Measurements from ENCODE around the gene POLR1H.
A peak's percentile ranks its signal among the peaks of the same experiment; 100 is the strongest.

Gene POLR1H

DNA sequence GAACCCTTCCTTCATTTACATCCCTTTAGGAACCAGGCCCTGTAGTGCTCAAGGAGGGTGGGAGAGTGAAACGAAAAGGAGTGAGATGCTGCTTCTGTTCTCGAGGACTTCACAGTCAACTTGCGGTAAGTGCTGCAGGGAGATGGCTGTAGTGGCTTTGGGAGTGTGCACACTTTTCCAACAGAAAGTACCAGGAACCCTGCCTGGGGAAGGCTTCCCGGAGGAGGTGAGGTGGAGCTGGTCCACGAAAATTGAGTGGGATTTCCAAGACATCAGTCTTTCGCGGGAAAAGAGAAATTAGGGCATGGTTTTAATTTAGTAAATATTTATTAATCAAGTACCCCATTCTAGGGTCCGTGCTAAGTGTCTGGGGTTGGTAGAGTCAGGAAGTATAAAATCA lies 39.1 kb downstream of the POLR1H start:
- TF ChIP-seq, protein P1, sequence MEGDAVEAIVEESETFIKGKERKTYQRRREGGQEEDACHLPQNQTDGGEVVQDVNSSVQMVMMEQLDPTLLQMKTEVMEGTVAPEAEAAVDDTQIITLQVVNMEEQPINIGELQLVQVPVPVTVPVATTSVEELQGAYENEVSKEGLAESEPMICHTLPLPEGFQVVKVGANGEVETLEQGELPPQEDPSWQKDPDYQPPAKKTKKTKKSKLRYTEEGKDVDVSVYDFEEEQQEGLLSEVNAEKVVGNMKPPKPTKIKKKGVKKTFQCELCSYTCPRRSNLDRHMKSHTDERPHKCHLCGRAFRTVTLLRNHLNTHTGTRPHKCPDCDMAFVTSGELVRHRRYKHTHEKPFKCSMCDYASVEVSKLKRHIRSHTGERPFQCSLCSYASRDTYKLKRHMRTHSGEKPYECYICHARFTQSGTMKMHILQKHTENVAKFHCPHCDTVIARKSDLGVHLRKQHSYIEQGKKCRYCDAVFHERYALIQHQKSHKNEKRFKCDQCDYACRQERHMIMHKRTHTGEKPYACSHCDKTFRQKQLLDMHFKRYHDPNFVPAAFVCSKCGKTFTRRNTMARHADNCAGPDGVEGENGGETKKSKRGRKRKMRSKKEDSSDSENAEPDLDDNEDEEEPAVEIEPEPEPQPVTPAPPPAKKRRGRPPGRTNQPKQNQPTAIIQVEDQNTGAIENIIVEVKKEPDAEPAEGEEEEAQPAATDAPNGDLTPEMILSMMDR (conservative IDR thresholded peaks at IDR 0.05) = no peak
- H3K27ac ChIP-seq = no peak overlapping the region

- TF ChIP-seq, protein P1 (conservative IDR thresholded peaks at IDR 0.05) = peak; percentile 37
- peak overlapping the region; percentile 26; the same call in 1 of the 2 replicates for H3K27ac ChIP-seq
Observed at GRCh38 chr6:30100585-30101443, 39.7 kb downstream of the POLR1H start.

GRCh38 chr6:30101444-30102413 lies 40.7 kb downstream of the POLR1H start:
- TF ChIP-seq, protein P1 (conservative IDR thresholded peaks at IDR 0.05) = peak; percentile 27; the same call in 1 of the 2 replicates
- H3K27ac ChIP-seq = peak overlapping the region; percentile 26; the same call in 1 of the 2 replicates

DNA sequence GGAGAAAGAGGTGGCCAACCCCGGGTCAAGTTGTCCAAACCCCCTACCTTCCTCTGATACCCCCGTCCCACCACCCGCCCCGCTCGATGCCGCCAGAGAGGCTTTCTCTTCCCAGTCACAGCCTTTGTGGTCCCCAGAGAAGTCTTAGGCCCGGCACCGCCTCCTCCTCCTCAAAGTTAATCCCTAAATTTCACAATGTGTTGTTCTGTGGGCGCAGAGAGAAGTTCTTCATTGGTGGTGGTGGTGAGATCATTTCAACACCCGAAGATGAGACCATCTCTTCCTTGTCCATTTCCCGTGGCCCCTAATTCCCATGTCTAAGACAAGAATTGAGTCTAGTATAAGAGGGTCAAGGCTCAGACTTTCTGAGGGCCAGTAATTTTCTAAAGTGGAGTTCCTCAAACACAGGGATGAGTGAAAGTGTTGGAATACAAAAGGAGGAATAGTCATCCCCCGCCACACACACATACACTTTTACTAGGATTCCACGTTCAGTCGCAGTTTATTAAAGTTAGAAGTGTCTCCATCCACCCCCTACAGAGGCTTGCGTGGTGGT lies 41.4 kb downstream of the POLR1H start:
- TF ChIP-seq, protein P1 (conservative IDR thresholded peaks at IDR 0.05) = no peak
- H3K27ac ChIP-seq = peak overlapping the region; percentile 26; the same call in 1 of the 2 replicates

GRCh38 chr6:30102970-30103871 lies 42.2 kb downstream of the POLR1H start:
- TF ChIP-seq, protein P1 (conservative IDR thresholded peaks at IDR 0.05) = peak; percentile 87
- no peak overlapping the region for H3K27ac ChIP-seq

DNA sequence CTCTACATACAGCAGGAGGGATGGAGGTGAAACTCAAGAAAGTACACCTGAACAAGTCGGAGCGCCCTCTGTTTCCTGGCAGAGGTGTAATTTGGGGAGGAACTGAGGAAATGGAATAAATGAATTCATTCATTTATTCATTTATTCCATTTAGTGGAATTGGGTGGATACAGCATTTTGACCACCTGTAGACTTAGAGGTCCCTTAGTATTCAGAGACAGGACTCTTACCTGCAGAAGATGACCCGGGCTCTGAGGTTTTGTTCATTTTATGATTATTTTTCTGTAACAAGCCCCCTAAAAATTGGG lies 42.8 kb downstream of the POLR1H start:
- no peak overlapping the region for H3K27ac ChIP-seq
- TF ChIP-seq, protein P1 (conservative IDR thresholded peaks at IDR 0.05) = no peak

All from VCaP (cell line).